ENCODE measurements around the gene KRTCAP2.

The KRTCAP2 gene

DNA sequence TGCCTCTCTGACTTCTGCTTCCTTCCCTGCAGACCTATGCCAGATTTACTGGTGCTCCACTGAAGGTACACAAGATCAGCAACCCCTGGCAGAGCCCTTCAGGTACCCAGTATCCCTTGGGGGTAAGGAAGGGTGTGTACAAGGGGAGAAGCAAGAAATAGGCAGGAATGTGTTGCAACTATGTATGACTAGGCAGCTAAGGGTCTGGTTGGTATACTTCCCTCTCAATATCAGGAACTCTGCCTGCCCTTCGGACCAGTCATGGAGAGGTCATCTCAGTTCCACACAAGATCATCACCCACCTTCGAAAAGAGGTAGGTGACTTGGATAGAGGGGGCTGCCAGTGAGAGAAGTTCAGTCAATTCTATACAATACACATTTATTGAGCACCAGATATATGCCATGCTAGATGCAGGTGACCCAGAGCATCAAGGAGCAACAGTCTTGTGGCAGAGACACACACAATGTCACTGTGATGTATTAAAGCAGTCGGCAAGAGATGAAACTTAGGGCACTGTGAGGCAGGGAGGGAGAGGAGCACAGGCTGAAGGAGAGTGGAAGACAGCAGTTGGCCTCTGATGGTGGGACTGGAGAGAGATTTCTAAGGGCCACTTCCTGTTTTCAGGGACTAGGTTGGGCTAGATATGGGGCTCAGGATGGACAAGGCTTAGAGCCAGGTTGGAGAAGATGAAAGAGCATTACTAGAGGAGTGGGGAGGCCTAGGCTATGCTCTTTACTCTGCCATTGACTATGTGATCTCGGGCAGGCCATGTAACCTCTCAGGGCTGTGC lies 37.4 kb upstream of the KRTCAP2 start:
- no peak overlapping the region for H3K27ac ChIP-seq
- H3K4me3 ChIP-seq (ENCODE audit: low read depth, low read length) = no peak overlapping the region
- H3K4me1 ChIP-seq = peaks cover 4% of the 10 kb centered on the region

DNA sequence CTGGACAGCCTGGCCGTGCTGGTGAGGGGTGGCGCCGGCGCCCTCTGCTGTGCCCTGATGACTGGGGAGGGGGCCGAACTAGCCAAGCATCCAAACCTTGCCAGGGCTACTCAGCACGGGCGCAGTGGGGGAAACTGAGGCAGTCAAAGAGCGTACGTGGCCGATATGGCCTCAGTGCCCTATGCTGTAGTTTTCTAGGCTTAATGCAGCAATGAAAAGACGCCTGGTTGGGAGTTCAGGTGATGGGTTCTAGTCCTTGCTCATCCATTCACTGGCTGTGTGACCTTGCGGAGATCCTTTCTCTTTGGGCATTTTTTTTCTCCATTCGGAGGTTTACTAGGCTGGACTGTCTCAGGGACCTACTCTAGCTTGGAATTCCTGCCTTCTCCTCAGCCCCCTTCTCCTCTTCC lies 36.2 kb upstream of the KRTCAP2 start:
- Histone ChIP-seq H3K4me3 (ENCODE audit: low read depth, low read length) (peak overlapping the region; percentile 77), H3K9ac (peak overlapping the region; percentile 94), H3K27ac (peak overlapping the region; percentile 99), H3K4me1 (peaks cover 4% of the 10 kb centered on the region), H3K4me2 (ENCODE audit: low read length) (peak overlapping the region; percentile 69), H3K27me3 (ENCODE audit: control insufficient read depth, insufficient read depth, low read length) (no peaks in the 10 kb centered on the region), H3K9me3 (ENCODE audit: control insufficient read depth, low read length) (no peaks in the 10 kb centered on the region), H2AFZ (peak overlapping the region; percentile 81), H3K36me3 (ENCODE audit: control insufficient read depth, insufficient read depth, low read length) (no peaks in the 10 kb centered on the region), H3K79me2 (no peaks in the 10 kb centered on the region)
- TF ChIP-seq, protein P1, sequence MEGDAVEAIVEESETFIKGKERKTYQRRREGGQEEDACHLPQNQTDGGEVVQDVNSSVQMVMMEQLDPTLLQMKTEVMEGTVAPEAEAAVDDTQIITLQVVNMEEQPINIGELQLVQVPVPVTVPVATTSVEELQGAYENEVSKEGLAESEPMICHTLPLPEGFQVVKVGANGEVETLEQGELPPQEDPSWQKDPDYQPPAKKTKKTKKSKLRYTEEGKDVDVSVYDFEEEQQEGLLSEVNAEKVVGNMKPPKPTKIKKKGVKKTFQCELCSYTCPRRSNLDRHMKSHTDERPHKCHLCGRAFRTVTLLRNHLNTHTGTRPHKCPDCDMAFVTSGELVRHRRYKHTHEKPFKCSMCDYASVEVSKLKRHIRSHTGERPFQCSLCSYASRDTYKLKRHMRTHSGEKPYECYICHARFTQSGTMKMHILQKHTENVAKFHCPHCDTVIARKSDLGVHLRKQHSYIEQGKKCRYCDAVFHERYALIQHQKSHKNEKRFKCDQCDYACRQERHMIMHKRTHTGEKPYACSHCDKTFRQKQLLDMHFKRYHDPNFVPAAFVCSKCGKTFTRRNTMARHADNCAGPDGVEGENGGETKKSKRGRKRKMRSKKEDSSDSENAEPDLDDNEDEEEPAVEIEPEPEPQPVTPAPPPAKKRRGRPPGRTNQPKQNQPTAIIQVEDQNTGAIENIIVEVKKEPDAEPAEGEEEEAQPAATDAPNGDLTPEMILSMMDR (IDR thresholded peaks at IDR 0.05) = no peak

More for the DNA sequence above, 37.4 kb upstream of the KRTCAP2 start:
- no peak overlapping the region for H3K4me2 ChIP-seq (ENCODE audit: low read length)
- H3K36me3 ChIP-seq (ENCODE audit: control insufficient read depth, insufficient read depth, low read length) = no peaks in the 10 kb centered on the region
- H2AFZ ChIP-seq = no peak overlapping the region
- no peaks in the 10 kb centered on the region for H3K79me2 ChIP-seq
- no peaks in the 10 kb centered on the region for H3K27me3 ChIP-seq (ENCODE audit: control insufficient read depth, insufficient read depth, low read length)
- TF ChIP-seq, protein P1 (IDR thresholded peaks at IDR 0.05) = no peak
- no peak overlapping the region for H3K9ac ChIP-seq
- H3K9me3 ChIP-seq (ENCODE audit: control insufficient read depth, low read length) = no peaks in the 10 kb centered on the region

DNA sequence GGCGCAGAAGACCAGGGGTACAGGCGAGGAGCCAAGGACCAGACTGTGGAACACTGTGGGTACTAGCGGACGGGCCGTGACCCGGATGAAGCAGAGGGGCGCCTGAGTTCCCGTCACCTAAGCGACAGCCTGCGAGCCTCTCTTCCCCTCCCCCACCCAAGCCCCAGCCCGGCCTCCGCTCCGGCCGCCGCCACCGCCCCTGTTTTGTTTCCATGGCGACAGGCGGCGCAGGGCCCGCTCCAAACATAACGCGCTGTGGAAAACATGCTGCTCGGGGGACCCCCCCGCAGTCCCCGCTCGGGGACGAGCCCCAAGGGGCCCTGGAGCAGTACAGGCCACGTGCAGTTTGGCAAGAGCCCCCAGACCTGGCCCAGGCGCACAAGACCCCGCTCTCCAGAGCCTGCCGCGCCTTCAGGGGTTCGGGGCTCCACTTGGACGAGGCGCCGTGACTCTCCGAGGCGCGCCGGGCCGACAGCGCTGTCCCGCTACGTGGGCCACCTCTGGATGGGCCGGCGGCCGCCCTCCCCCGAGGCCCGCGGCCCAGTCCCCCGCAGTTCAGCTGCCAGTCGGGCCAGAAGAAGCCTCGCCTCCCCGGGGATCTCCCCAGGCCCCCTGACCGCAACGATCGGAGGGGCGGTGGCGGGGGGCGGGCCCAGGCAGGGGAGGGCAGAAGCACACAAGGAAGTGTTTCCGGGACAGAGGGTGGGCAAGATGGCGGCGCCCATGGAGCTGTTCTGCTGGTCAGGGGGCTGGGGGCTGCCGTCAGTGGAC lies 35.6 kb upstream of the KRTCAP2 start, which contains the start of gene MTX1:
TSS of gene MTX1 (plus strand) at position 155 of the 771 bp plus-strand sequence. CDS start at position 265, 110 bp downstream.
- peak within 1 kb of the TSS; percentile 77 for H3K4me3 ChIP-seq (ENCODE audit: low read depth, low read length)
- peak within 1 kb of the TSS; percentile 81 for H2AFZ ChIP-seq
- H3K9ac ChIP-seq = peak within 1 kb of the TSS; percentile 94
- H3K4me1 ChIP-seq = peaks cover 4% of the 10 kb centered on the region
- TF ChIP-seq, protein P1 (IDR thresholded peaks at IDR 0.05) = no peak
- peak within 1 kb of the TSS; percentile 99 for H3K27ac ChIP-seq
- H3K9me3 ChIP-seq (ENCODE audit: control insufficient read depth, low read length) = no peaks in the 10 kb centered on the region
- H3K4me2 ChIP-seq (ENCODE audit: low read length) = peak within 1 kb of the TSS; percentile 69
- no peaks in the 10 kb centered on the region for H3K27me3 ChIP-seq (ENCODE audit: control insufficient read depth, insufficient read depth, low read length)
- H3K79me2 ChIP-seq = no peaks in the 10 kb centered on the region
- no peaks in the 10 kb centered on the region for H3K36me3 ChIP-seq (ENCODE audit: control insufficient read depth, insufficient read depth, low read length)

DNA sequence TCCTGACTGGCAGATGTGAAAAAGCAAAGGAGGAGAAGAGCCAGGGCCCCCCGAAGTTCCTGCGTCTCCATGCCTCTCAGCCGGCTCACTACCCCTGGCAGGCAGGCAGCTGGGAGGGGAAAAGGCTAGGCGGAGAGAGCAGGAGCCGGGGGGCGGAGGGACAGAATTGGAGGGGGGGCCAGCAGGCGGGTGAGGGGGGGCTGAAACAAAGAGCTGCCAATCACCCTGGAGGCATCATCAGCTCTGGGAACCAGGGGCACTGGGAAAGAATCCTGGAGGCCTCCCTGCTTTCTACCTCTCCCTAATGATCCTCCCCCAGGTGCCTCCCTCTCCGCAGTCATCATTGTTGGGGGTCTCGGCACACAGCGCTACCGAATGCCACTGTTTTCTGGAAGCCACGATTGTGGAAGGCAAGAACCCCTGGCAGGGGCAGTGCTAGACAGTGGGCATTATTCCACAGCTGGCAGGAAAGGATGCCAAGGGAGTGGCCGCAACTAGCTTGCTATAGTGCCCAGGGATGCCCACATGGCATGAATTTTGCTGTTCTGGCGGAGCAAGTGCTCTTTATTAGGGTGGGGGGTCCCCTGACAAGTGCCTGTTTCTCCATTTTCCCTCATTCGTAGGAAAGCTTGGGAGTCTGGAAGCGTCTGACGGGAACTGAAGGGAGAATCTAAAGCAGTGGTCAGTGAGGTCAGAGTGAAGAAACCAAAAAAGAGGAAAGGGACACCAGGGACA lies 34.9 kb upstream of the KRTCAP2 start, which contains the start of gene THBS3:
TSS of gene THBS3 (minus strand) at position 92 of the 735 bp plus-strand sequence. CDS start at position 71, 21 bp downstream.
- H3K4me3 ChIP-seq (ENCODE audit: low read depth, low read length) = peak within 1 kb of the TSS; percentile 77
- H3K4me2 ChIP-seq (ENCODE audit: low read length) = peak within 1 kb of the TSS; percentile 69
- H2AFZ ChIP-seq = peak within 1 kb of the TSS; percentile 81
- H3K79me2 ChIP-seq = no peaks in the 10 kb centered on the region
- no peaks in the 10 kb centered on the region for H3K9me3 ChIP-seq (ENCODE audit: control insufficient read depth, low read length)
- peak within 1 kb of the TSS; percentile 94 for H3K9ac ChIP-seq
- peaks cover 4% of the 10 kb centered on the region for H3K4me1 ChIP-seq
- no peaks in the 10 kb centered on the region for H3K27me3 ChIP-seq (ENCODE audit: control insufficient read depth, insufficient read depth, low read length)
- H3K27ac ChIP-seq = peak within 1 kb of the TSS; percentile 99
- H3K36me3 ChIP-seq (ENCODE audit: control insufficient read depth, insufficient read depth, low read length) = no peaks in the 10 kb centered on the region
- TF ChIP-seq, protein P1 (IDR thresholded peaks at IDR 0.05) = no peak

Measured in parathyroid adenoma (tissue), 2 donors.